ENCODE results near the gene SLC66A2. TPM values are rescaled to one million over a fixed set of nuclear protein-coding genes. Genes with fewer than 3 reads are reported as not detected.

SLC66A2 gene
- total RNA-seq, 2 donors from 2014 or later: 35.1 to 40.1 TPM

GRCh38 chr18:79875531-79875919, 75.9 kb downstream of the SLC66A2 start:
- H3K4me3 Mint-ChIP-seq: no peak overlapping the region
- H3K27me3 Mint-ChIP-seq (ENCODE audit: low read depth): no peaks in the 10 kb centered on the region
- H3K4me1 Mint-ChIP-seq (ENCODE audit: low read depth): no peaks in the 10 kb centered on the region
- no peak for DNase-seq
- no peaks in the 10 kb centered on the region for H3K36me3 Mint-ChIP-seq (ENCODE audit: insufficient read depth in 2 of 2)
- no peak overlapping the region for H3K27ac Mint-ChIP-seq
- no peak for ATAC-seq (replicated peaks in 1 of 2)
- H3K9me3 Mint-ChIP-seq: no peaks in the 10 kb centered on the region

- H3K9me3 Mint-ChIP-seq: no peaks in the 10 kb centered on the region
- H3K4me1 Mint-ChIP-seq (ENCODE audit: low read depth): no peaks in the 10 kb centered on the region
- DNase-seq: no peak
- H3K27ac Mint-ChIP-seq: no peak overlapping the region
- H3K27me3 Mint-ChIP-seq (ENCODE audit: low read depth): no peaks in the 10 kb centered on the region
- no peaks in the 10 kb centered on the region for H3K36me3 Mint-ChIP-seq (ENCODE audit: insufficient read depth in 2 of 2)
- ATAC-seq (replicated peaks in 1 of 2): no peak
- H3K4me3 Mint-ChIP-seq: no peak overlapping the region
These were observed 76.6 kb downstream of the SLC66A2 start for GRCh38 chr18:79874553-79875530.

- ATAC-seq (replicated peaks in 1 of 2) (no peak), DNase-seq (no peak)
- H3K27me3 Mint-ChIP-seq (ENCODE audit: low read depth): no peaks in the 10 kb centered on the region
- H3K9me3 Mint-ChIP-seq: no peaks in the 10 kb centered on the region
- H3K4me1 Mint-ChIP-seq (ENCODE audit: low read depth): no peaks in the 10 kb centered on the region
- no peaks in the 10 kb centered on the region for H3K36me3 Mint-ChIP-seq (ENCODE audit: insufficient read depth in 2 of 2)
- no peak overlapping the region for H3K27ac Mint-ChIP-seq
- no peak overlapping the region for H3K4me3 Mint-ChIP-seq
These were observed 77.9 kb downstream of the SLC66A2 start for GRCh38 chr18:79873449-79874110.

GRCh38 chr18:79872527-79873444, 78.7 kb downstream of the SLC66A2 start:
- H3K4me1 Mint-ChIP-seq (ENCODE audit: low read depth): no peaks in the 10 kb centered on the region
- H3K9me3 Mint-ChIP-seq: no peaks in the 10 kb centered on the region
- no peak for ATAC-seq (replicated peaks in 1 of 2)
- no peak overlapping the region for H3K27ac Mint-ChIP-seq
- DNase-seq: no peak
- no peaks in the 10 kb centered on the region for H3K36me3 Mint-ChIP-seq (ENCODE audit: insufficient read depth in 2 of 2)
- no peak overlapping the region for H3K4me3 Mint-ChIP-seq
- H3K27me3 Mint-ChIP-seq (ENCODE audit: low read depth): no peaks in the 10 kb centered on the region

GRCh38 chr18:79871481-79872091, 79.9 kb downstream of the SLC66A2 start:
- Mint-ChIP-seq H3K27ac (no peak overlapping the region), H3K4me3 (no peak overlapping the region), H3K36me3 (ENCODE audit: insufficient read depth in 2 of 2) (no peaks in the 10 kb centered on the region), H3K27me3 (ENCODE audit: low read depth) (no peaks in the 10 kb centered on the region), H3K9me3 (no peaks in the 10 kb centered on the region), H3K4me1 (ENCODE audit: low read depth) (no peaks in the 10 kb centered on the region)
- no peak for ATAC-seq (replicated peaks in 1 of 2)
- no peak for DNase-seq

GRCh38 chr18:79871026-79871390, 80.4 kb downstream of the SLC66A2 start:
- H3K27ac Mint-ChIP-seq: no peak overlapping the region
- H3K4me1 Mint-ChIP-seq (ENCODE audit: low read depth): no peaks in the 10 kb centered on the region
- DNase-seq (no peak), ATAC-seq (replicated peaks in 1 of 2) (no peak)
- no peaks in the 10 kb centered on the region for H3K9me3 Mint-ChIP-seq
- H3K4me3 Mint-ChIP-seq: no peak overlapping the region
- no peaks in the 10 kb centered on the region for H3K27me3 Mint-ChIP-seq (ENCODE audit: low read depth)
- H3K36me3 Mint-ChIP-seq (ENCODE audit: insufficient read depth in 2 of 2): no peaks in the 10 kb centered on the region

GRCh38 chr18:79870301-79871025, 81.0 kb downstream of the SLC66A2 start:
- H3K36me3 Mint-ChIP-seq (ENCODE audit: insufficient read depth in 2 of 2): no peaks in the 10 kb centered on the region
- ATAC-seq (replicated peaks in 1 of 2): no peak
- no peak for DNase-seq
- H3K4me1 Mint-ChIP-seq (ENCODE audit: low read depth): no peaks in the 10 kb centered on the region
- H3K4me3 Mint-ChIP-seq: no peak overlapping the region
- H3K27ac Mint-ChIP-seq: no peak overlapping the region
- no peaks in the 10 kb centered on the region for H3K27me3 Mint-ChIP-seq (ENCODE audit: low read depth)
- H3K9me3 Mint-ChIP-seq: no peaks in the 10 kb centered on the region

- Mint-ChIP-seq H3K27ac (no peak overlapping the region), H3K36me3 (ENCODE audit: insufficient read depth in 2 of 2) (no peaks in the 10 kb centered on the region), H3K4me1 (ENCODE audit: low read depth) (no peaks in the 10 kb centered on the region), H3K4me3 (no peak overlapping the region), H3K27me3 (ENCODE audit: low read depth) (no peaks in the 10 kb centered on the region), H3K9me3 (no peaks in the 10 kb centered on the region)
- ATAC-seq (replicated peaks in 1 of 2): no peak
- DNase-seq: no peak
These were observed 81.7 kb downstream of the SLC66A2 start for GRCh38 chr18:79869591-79870300.

GRCh38 chr18:79868811-79869541, 82.5 kb downstream of the SLC66A2 start:
- no peak overlapping the region for H3K4me3 Mint-ChIP-seq
- no peaks in the 10 kb centered on the region for H3K9me3 Mint-ChIP-seq
- no peak overlapping the region for H3K27ac Mint-ChIP-seq
- H3K27me3 Mint-ChIP-seq (ENCODE audit: low read depth): no peaks in the 10 kb centered on the region
- no peaks in the 10 kb centered on the region for H3K36me3 Mint-ChIP-seq (ENCODE audit: insufficient read depth in 2 of 2)
- no peak for ATAC-seq (replicated peaks in 1 of 2)
- no peaks in the 10 kb centered on the region for H3K4me1 Mint-ChIP-seq (ENCODE audit: low read depth)
- no peak for DNase-seq

- DNase-seq: no peak
- no peak overlapping the region for H3K27ac Mint-ChIP-seq
- H3K27me3 Mint-ChIP-seq (ENCODE audit: low read depth): no peaks in the 10 kb centered on the region
- ATAC-seq (replicated peaks in 1 of 2): no peak
- H3K36me3 Mint-ChIP-seq (ENCODE audit: insufficient read depth in 2 of 2): no peaks in the 10 kb centered on the region
- no peaks in the 10 kb centered on the region for H3K9me3 Mint-ChIP-seq
- H3K4me1 Mint-ChIP-seq (ENCODE audit: low read depth): no peaks in the 10 kb centered on the region
- no peak overlapping the region for H3K4me3 Mint-ChIP-seq
These were observed 83.2 kb downstream of the SLC66A2 start for GRCh38 chr18:79868168-79868784.

- H3K4me1 Mint-ChIP-seq (ENCODE audit: low read depth): no peaks in the 10 kb centered on the region
- DNase-seq: no peak
- no peaks in the 10 kb centered on the region for H3K36me3 Mint-ChIP-seq (ENCODE audit: insufficient read depth in 2 of 2)
- no peak overlapping the region for H3K27ac Mint-ChIP-seq
- no peaks in the 10 kb centered on the region for H3K9me3 Mint-ChIP-seq
- ATAC-seq (replicated peaks in 1 of 2): no peak
- no peaks in the 10 kb centered on the region for H3K27me3 Mint-ChIP-seq (ENCODE audit: low read depth)
- no peak overlapping the region for H3K4me3 Mint-ChIP-seq
These were observed 83.8 kb downstream of the SLC66A2 start for GRCh38 chr18:79867666-79868065.
